ENCODE measurements around the gene SINHCAF.
"Not testable (repeated sequence)": the region's sequence is repeated elsewhere in the genome, so short reads cannot be mapped to it uniquely, and the experiment has no call there.

The SINHCAF gene

GRCh38 chr12:31325877-31326631 lies at the start of gene SINHCAF:
TSS of gene SINHCAF (minus strand) at chr12:31326150. CDS start at chr12:31298204, 27,946 bp downstream.
- DNase-seq: peak; percentile 99

- not testable (repeated sequence) for DNase-seq
These were observed 49.5 kb upstream of the SINHCAF start for GRCh38 chr12:31375422-31375821.

DNA sequence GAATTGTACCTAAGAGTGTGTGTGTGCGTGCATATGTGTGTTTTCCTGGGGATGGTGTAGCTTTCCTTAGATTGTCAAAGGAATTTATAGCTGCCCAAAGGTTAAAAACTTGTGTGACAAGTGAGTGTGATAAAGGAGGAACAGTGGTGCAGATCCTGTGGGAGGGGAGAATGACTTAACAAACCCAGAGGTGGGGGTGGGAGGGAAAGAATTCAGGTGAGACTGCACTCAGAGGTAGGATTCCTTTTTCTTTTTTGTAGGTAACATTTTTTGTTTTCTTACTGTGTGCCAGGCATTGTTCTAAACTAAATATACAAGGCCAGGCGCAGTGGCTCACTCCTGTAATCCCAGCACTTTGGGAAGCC lies 45.3 kb upstream of the SINHCAF start:
- no peak for DNase-seq

DNA sequence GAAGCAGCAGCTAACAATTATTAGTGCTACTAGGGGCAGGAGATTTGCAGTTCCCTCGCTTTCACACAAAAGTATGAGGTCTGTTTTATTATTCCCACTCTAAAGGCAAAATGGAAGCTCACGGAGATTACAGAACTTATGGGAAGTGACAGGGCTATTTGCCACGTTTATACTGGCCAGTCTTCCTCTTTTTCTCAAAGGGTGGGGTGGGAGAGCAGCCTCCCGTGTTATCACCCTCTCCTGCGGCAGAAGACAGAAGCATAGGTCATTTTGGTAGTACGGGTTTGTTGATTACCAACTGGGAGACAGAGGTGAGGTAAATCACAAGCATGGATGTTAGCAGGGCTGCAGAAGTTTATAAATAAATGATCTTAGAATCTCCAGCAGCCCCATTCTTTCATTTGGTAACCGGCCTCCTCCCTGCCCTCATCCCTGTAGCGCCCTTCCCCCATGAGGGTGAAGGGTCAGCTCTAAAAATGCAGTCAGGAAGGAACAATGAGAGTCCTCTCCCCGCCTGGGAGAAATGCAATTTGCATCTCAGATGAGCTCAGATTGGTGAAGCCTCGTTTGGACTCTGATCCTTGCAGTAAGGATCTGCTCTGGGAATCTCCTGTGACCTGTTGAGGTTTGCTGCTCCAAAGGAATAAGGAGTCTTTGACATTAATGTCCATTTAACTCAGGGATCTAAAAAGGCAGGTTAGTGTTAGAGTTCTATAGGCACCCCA lies 44.7 kb upstream of the SINHCAF start:
- DNase-seq: no peak

DNA sequence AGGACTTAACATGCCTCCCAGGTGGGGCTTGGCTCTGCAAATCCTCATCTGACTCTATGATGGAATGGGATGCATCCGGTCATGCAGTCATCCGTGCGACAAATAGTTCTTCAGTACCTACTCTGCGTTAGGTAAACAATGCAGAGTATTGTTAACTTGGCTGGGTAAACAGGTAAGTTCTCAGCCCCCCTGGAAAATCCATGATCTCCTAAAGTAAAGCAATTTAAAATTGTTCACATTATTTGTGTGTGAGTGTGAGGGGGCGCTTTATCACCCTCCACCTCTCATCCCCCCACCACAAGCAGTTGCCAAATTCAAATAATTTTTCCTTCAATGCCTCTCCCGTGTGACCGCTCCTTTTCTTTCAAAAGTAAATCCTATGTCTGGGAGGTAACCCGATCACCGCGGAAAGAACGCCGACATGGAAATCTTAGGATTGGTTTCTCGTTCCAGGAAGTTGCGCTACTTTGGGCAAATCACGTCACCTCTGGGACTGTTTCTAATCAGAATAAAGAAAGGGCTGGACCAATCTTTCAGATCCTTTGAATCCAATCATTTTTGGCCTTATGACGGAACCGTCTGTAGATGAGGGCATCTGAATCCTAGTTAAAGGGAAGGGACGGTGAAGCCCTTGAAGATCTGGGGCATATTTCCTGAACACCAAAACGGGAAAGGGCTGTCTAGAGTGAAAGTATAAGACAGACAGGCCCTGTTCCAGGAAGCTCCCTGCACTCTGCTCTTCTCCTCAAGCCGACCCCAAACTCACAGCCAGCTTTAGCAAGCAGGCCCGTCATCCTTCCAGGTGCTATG lies 44.0 kb upstream of the SINHCAF start:
- DNase-seq: no peak

- DNase-seq: no peak
These were observed 42.9 kb upstream of the SINHCAF start for GRCh38 chr12:31368666-31369361.

GRCh38 chr12:31366104-31366621 lies 40.2 kb upstream of the SINHCAF start:
- no peak for DNase-seq

- DNase-seq: no peak
These were observed 37.9 kb upstream of the SINHCAF start for GRCh38 chr12:31363831-31364230.

DNA sequence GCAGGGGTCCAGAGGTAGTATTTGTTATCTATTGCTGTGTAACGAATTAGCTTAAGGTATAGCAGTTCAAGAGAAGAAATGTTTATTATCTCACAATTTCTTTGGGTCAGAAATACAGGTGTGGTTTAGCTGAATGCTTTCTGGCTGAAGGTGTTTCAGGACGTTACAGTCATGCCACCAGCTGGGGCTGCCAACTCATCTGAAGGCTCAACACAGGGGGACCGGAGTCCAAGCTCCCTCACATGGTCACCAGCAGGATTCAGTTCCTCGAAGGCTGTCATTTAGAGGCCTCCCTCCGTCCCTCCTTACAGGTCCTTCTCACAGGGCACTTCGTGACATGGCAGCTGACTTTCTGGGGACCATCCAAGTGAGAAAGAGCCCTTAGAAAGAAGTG lies 37.5 kb upstream of the SINHCAF start:
- no peak for DNase-seq

GRCh38 chr12:31362759-31363415 lies 36.9 kb upstream of the SINHCAF start:
- no peak for DNase-seq

- DNase-seq: peak; percentile 18
These were observed 36.3 kb upstream of the SINHCAF start for GRCh38 chr12:31362115-31362758.

DNA sequence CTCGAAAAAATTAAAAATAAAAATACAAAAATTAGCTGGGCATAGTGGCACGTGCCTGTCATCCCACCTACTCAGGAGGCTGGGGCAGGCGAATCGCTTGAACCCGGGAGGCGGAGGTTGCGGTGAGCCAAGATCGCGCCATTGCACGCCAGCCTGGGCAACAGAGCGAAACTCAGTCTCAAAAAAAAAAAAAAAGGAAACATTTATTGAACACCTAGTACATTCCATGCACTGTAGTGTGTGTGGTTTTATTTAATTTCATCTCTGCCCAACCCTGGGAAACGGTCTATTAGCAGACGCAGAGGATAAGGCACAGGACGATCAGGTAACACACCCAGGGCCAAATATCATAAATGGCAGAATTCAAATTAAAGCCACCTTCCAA lies 35.8 kb upstream of the SINHCAF start:
- DNase-seq: no peak

- no peak for DNase-seq
These were observed 29.8 kb upstream of the SINHCAF start for GRCh38 chr12:31355747-31356107.

DNA sequence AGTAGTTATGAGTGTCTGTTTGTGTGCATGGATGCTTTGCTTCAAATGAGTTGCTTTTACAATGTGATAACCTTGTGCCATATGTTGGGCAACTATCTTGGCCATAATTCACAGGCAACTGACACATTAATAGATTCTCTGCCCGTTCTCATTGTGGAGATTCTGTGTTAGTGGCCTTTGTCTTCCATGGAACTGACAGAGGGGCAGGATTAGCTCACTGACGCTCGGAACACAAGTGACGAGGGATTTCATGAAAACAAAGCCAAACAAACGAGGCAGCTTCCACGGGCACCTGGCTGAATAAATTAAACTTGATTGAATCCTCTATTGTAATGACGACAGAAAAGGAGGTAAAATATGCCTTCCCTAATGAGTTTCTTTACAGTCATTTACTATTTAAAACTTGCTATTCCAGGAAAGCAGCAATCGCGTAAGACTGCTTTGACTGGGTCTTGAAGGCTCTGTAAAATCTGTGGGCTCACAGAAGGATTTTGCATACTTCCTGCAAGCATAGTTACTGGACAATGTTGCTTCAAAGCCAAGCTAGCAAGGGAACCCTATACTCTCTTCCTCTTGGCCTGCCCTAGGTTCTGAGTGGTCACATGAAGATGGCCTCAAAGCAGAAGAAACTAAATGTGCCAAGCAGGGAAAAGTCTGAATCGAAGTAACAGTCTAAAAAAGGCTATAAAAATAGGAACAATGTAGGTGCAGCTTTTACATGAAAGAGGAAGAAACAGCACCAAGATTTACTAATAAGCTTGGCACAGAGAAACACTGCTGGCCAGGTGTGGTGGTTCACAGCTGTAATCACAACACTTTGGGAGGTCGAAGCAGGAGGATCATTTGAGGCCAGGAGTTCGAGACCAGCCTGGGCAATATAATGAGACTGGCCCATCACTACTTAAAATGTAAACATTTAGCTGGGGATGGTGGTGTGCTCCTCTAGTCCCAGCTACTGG lies 28.1 kb upstream of the SINHCAF start:
- DNase-seq: peak; percentile 86

GRCh38 chr12:31346267-31346666 lies 20.3 kb upstream of the SINHCAF start:
- DNase-seq: no peak

GRCh38 chr12:31343139-31343538 lies 17.2 kb upstream of the SINHCAF start:
- no peak for DNase-seq

GRCh38 chr12:31342286-31342685 lies 16.3 kb upstream of the SINHCAF start:
- DNase-seq: no peak

GRCh38 chr12:31339831-31340622 lies 14.1 kb upstream of the SINHCAF start:
- no peak for DNase-seq

GRCh38 chr12:31337952-31338351 lies 12.0 kb upstream of the SINHCAF start:
- no peak for DNase-seq

DNA sequence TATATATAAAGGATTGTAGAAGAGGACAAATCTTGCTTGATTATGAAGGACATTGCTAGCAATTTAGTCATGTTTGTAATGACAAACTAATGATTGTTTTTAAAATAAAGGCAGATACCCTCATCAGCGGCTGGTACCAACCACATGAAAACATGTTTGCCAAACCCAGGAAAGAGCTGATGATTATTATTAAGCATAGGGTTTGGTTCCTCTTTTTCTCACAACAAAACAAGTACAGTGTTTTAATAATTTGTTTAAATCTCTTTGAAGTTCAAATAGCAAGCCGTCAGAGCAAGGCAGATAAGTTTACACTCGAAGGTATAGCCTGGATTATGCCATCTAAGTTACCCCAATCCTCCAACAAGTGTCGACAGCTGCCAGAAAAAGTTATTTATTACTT lies 5.3 kb upstream of the SINHCAF start:
- DNase-seq: no peak

Data from NCI-H1105 treated with DMSO at 0.1 percent for 48 hours (cell line).